ENCODE data around the gene CD226.

The CD226 gene

DNA sequence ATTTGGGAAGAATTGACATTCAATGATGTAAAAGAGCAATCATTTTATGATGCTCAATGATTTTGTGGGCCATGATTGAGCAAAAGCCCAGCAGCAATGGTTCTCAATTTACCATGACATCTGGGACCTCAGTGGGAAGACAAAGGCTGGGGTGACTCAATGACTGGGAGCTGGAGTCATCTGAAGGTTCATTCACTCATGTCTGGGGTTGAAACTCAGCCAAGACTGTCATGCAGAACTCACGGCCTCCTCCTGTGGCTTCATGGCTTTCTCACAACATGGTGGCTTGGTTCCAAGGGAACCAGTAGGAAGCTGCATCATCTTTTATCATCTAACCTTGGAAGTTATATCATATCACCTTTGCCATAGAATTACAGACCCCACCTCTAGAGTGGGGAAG lies 45.1 kb upstream of the CD226 start:
- no peak overlapping the region for H3K4me3 ChIP-seq (ENCODE audit: severe bottlenecking)
- no peaks in the 10 kb centered on the region for H3K9me3 ChIP-seq (ENCODE audit: severe bottlenecking)
- DNase-seq (ENCODE audit: low spot score) (no peak), ATAC-seq (ENCODE audit: low read depth) (no peak; the same call in 2 of the 3 replicates)
- H3K4me1 ChIP-seq (ENCODE audit: insufficient read depth, poor library complexity, severe bottlenecking), result no peaks in the 10 kb centered on the region
- TF ChIP-seq, protein P1, sequence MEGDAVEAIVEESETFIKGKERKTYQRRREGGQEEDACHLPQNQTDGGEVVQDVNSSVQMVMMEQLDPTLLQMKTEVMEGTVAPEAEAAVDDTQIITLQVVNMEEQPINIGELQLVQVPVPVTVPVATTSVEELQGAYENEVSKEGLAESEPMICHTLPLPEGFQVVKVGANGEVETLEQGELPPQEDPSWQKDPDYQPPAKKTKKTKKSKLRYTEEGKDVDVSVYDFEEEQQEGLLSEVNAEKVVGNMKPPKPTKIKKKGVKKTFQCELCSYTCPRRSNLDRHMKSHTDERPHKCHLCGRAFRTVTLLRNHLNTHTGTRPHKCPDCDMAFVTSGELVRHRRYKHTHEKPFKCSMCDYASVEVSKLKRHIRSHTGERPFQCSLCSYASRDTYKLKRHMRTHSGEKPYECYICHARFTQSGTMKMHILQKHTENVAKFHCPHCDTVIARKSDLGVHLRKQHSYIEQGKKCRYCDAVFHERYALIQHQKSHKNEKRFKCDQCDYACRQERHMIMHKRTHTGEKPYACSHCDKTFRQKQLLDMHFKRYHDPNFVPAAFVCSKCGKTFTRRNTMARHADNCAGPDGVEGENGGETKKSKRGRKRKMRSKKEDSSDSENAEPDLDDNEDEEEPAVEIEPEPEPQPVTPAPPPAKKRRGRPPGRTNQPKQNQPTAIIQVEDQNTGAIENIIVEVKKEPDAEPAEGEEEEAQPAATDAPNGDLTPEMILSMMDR (IDR thresholded peaks at IDR 0.05; ENCODE audit: poor library complexity, severe bottlenecking), result no peak
- H3K27ac ChIP-seq (ENCODE audit: poor library complexity, severe bottlenecking), result no peak overlapping the region
- H3K36me3 ChIP-seq (ENCODE audit: low read depth), result peaks cover 38% of the 10 kb centered on the region
- no peaks in the 10 kb centered on the region for H3K27me3 ChIP-seq (ENCODE audit: insufficient read depth, poor library complexity, severe bottlenecking)

- no peak overlapping the region for H3K27ac ChIP-seq (ENCODE audit: poor library complexity, severe bottlenecking)
- H3K9me3 ChIP-seq (ENCODE audit: severe bottlenecking), result no peaks in the 10 kb centered on the region
- TF ChIP-seq, protein P1 (IDR thresholded peaks at IDR 0.05; ENCODE audit: poor library complexity, severe bottlenecking), result no peak
- ATAC-seq (ENCODE audit: low read depth) (no peak), DNase-seq (ENCODE audit: low spot score) (no peak)
- H3K27me3 ChIP-seq (ENCODE audit: insufficient read depth, poor library complexity, severe bottlenecking), result no peaks in the 10 kb centered on the region
- H3K4me1 ChIP-seq (ENCODE audit: insufficient read depth, poor library complexity, severe bottlenecking), result no peaks in the 10 kb centered on the region
- H3K36me3 ChIP-seq (ENCODE audit: low read depth), result peaks cover 49% of the 10 kb centered on the region
- no peak overlapping the region for H3K4me3 ChIP-seq (ENCODE audit: severe bottlenecking)
These were observed 40.2 kb upstream of the CD226 start for GRCh38 chr18:69987870-69988269.

- Histone ChIP-seq H3K27me3 (ENCODE audit: insufficient read depth, poor library complexity, severe bottlenecking) (no peaks in the 10 kb centered on the region), H3K36me3 (ENCODE audit: low read depth) (peaks cover 44% of the 10 kb centered on the region), H3K9me3 (ENCODE audit: severe bottlenecking) (no peaks in the 10 kb centered on the region), H3K4me1 (ENCODE audit: insufficient read depth, poor library complexity, severe bottlenecking) (no peaks in the 10 kb centered on the region), H3K4me3 (ENCODE audit: severe bottlenecking) (no peak overlapping the region), H3K27ac (ENCODE audit: poor library complexity, severe bottlenecking) (no peak overlapping the region)
- peak; percentile 45; the same call in 1 of the 3 replicates for ATAC-seq (ENCODE audit: low read depth)
- no peak for DNase-seq (ENCODE audit: low spot score)
- TF ChIP-seq, protein P1 (IDR thresholded peaks at IDR 0.05; ENCODE audit: poor library complexity, severe bottlenecking), result no peak
These were observed 37.6 kb upstream of the CD226 start for GRCh38 chr18:69985239-69985638.

DNA sequence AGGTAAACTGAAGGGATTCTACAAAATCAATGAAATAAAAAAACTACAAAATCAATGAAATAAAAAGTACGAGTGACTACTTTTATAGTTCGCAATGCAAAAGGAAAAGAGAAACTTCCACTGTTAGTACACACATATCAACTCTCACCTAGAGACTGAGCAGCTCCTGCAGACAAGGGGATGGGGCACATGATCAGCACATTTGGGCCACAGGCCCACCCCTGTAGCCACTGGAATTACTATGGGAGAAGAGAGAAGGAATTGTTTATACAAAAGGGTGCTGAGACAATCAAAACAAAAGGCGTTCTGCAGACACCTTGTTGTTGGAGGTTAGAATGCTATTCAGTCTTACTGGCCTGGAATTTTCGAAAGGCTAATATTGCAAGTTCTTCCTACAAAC lies 34.7 kb upstream of the CD226 start:
- Histone ChIP-seq H3K27ac (ENCODE audit: poor library complexity, severe bottlenecking) (no peak overlapping the region), H3K27me3 (ENCODE audit: insufficient read depth, poor library complexity, severe bottlenecking) (no peaks in the 10 kb centered on the region), H3K36me3 (ENCODE audit: low read depth) (peaks cover 33% of the 10 kb centered on the region), H3K4me1 (ENCODE audit: insufficient read depth, poor library complexity, severe bottlenecking) (no peaks in the 10 kb centered on the region), H3K4me3 (ENCODE audit: severe bottlenecking) (no peak overlapping the region), H3K9me3 (ENCODE audit: severe bottlenecking) (no peaks in the 10 kb centered on the region)
- TF ChIP-seq, protein P1 (IDR thresholded peaks at IDR 0.05; ENCODE audit: poor library complexity, severe bottlenecking), result no peak
- DNase-seq (ENCODE audit: low spot score) (no peak), ATAC-seq (ENCODE audit: low read depth) (no peak)

DNA sequence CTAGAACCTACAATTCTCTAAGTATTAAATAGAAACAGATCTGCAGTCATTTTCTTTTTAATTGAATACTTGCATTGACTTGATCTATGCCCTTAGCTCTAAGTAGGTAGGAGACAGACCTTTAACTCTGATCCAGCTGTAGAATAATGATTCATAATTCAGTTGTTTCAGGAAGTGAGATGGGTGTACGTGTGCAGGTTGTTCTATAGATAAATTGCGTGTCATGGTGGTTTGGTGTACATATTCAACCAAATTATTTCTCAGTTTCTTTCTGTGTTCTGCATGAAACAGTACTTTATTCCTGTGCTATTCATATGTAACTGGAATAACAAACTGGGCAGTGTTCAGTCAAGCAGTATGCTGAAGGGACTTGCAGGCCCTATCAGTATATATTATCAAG lies 34.3 kb upstream of the CD226 start:
- no peak for DNase-seq (ENCODE audit: low spot score)
- no peak overlapping the region for H3K4me3 ChIP-seq (ENCODE audit: severe bottlenecking)
- no peak overlapping the region for H3K27ac ChIP-seq (ENCODE audit: poor library complexity, severe bottlenecking)
- H3K27me3 ChIP-seq (ENCODE audit: insufficient read depth, poor library complexity, severe bottlenecking), result no peaks in the 10 kb centered on the region
- TF ChIP-seq, protein P1 (IDR thresholded peaks at IDR 0.05; ENCODE audit: poor library complexity, severe bottlenecking), result no peak
- no peaks in the 10 kb centered on the region for H3K9me3 ChIP-seq (ENCODE audit: severe bottlenecking)
- peaks cover 29% of the 10 kb centered on the region for H3K36me3 ChIP-seq (ENCODE audit: low read depth)
- no peak for ATAC-seq (ENCODE audit: low read depth)
- no peaks in the 10 kb centered on the region for H3K4me1 ChIP-seq (ENCODE audit: insufficient read depth, poor library complexity, severe bottlenecking)

Measured in RWPE2 (cell line).